Measurements from ENCODE around the gene MED26. TPM values are rescaled to one million over a fixed set of nuclear protein-coding genes. Genes with fewer than 3 reads are reported as not detected.
A peak's percentile ranks its signal among the peaks of the same experiment; 100 is the strongest.

Gene MED26
- total and polyA plus RNA-seq, 4 donors: 0.75 to 8.4 (median 5.3) TPM

DNA sequence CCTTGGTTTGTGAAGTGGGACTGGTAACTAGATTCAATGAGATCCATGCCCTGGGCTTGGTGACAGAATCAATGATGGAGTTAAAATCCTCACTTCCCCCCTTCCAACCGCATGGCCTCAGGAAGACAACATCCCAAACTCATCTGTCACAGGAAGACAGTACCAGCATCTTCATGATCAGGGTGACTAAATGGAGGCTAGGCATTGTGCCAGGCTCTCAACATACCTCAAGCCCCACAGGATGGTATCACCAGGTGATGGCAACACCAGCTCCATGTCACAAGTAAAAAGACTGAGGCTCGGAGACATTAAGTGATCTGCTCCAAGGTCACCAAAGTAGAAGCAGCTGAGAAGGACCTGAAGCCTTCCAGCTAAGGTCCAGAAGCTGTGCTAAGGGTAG, 14.2 kb downstream of the MED26 start:
- H3K4me1 ChIP-seq (ENCODE audit: control insufficient read depth in 1 of 2, insufficient read depth in 2 of 2, low read length in 2 of 2): no peaks in the 10 kb centered on the region
- no peaks in the 10 kb centered on the region for H3K9me3 ChIP-seq (ENCODE audit: control insufficient read depth, low read length)
- no peaks in the 10 kb centered on the region for H3K36me3 ChIP-seq (ENCODE audit: control insufficient read depth in 1 of 2, insufficient read depth in 2 of 2, low read length in 1 of 2)
- no peaks in the 10 kb centered on the region for H3K27me3 ChIP-seq (ENCODE audit: control insufficient read depth in 1 of 2, insufficient read depth in 2 of 2, low read length in 1 of 2)
- DNase-seq (no peak), ATAC-seq (ENCODE audit: low FRiP score) (no peak)
- WGBS, 2 donors: 86 to 92% methylated on average over 2 of the region's 2 CpGs
- no peak overlapping the region for H3K27ac ChIP-seq (ENCODE audit: low read depth in 1 of 2, low read length in 2 of 2)
- intact Hi-C loops (cut with DNase I): no loop called here
- no peak overlapping the region for H3K4me3 ChIP-seq (ENCODE audit: low read length in 2 of 2)

GRCh38 chr19:16612636-16613035, 15.4 kb downstream of the MED26 start:
- DNase-seq: no peak
- intact Hi-C loops (cut with DNase I): no loop called here
- Histone ChIP-seq H3K9me3 (ENCODE audit: control insufficient read depth, low read length) (no peaks in the 10 kb centered on the region), H3K27ac (ENCODE audit: low read depth in 1 of 2, low read length in 2 of 2) (no peak overlapping the region), H3K4me3 (ENCODE audit: low read length in 2 of 2) (no peak overlapping the region), H3K27me3 (ENCODE audit: control insufficient read depth in 1 of 2, insufficient read depth in 2 of 2, low read length in 1 of 2) (no peaks in the 10 kb centered on the region), H3K36me3 (ENCODE audit: control insufficient read depth in 1 of 2, insufficient read depth in 2 of 2, low read length in 1 of 2) (no peaks in the 10 kb centered on the region), H3K4me1 (ENCODE audit: control insufficient read depth in 1 of 2, insufficient read depth in 2 of 2, low read length in 2 of 2) (no peaks in the 10 kb centered on the region)
- no peak for ATAC-seq (ENCODE audit: low FRiP score)
- WGBS, 2 donors: 61 to 67% methylated on average over 3 of the region's 3 CpGs

- Histone ChIP-seq H3K27ac (ENCODE audit: low read depth in 1 of 2, low read length in 2 of 2) (no peak overlapping the region), H3K9me3 (ENCODE audit: control insufficient read depth, low read length) (no peaks in the 10 kb centered on the region), H3K36me3 (ENCODE audit: control insufficient read depth in 1 of 2, insufficient read depth in 2 of 2, low read length in 1 of 2) (no peaks in the 10 kb centered on the region), H3K4me3 (ENCODE audit: low read length in 2 of 2) (no peak overlapping the region), H3K4me1 (ENCODE audit: control insufficient read depth in 1 of 2, insufficient read depth in 2 of 2, low read length in 2 of 2) (no peaks in the 10 kb centered on the region), H3K27me3 (ENCODE audit: control insufficient read depth in 1 of 2, insufficient read depth in 2 of 2, low read length in 1 of 2) (no peaks in the 10 kb centered on the region)
- intact Hi-C loops (cut with DNase I): no loop called here
- no peak for DNase-seq
- WGBS, 2 donors: 92 to 94% methylated on average over 6 of the region's 6 CpGs
- no peak for ATAC-seq (ENCODE audit: low FRiP score)
These were observed 16.9 kb downstream of the MED26 start for GRCh38 chr19:16611121-16611520.

- Histone ChIP-seq H3K27me3 (ENCODE audit: control insufficient read depth in 1 of 2, insufficient read depth in 2 of 2, low read length in 1 of 2) (no peaks in the 10 kb centered on the region), H3K4me3 (ENCODE audit: low read length in 2 of 2) (no peak overlapping the region), H3K4me1 (ENCODE audit: control insufficient read depth in 1 of 2, insufficient read depth in 2 of 2, low read length in 2 of 2) (no peaks in the 10 kb centered on the region), H3K36me3 (ENCODE audit: control insufficient read depth in 1 of 2, insufficient read depth in 2 of 2, low read length in 1 of 2) (no peaks in the 10 kb centered on the region), H3K9me3 (ENCODE audit: control insufficient read depth, low read length) (no peaks in the 10 kb centered on the region), H3K27ac (ENCODE audit: low read depth in 1 of 2, low read length in 2 of 2) (no peak overlapping the region)
- DNase-seq: no peak
- intact Hi-C loops (cut with DNase I): no loop called here
- 71 to 81% methylated on average over 5 of the region's 5 CpGs for WGBS, 2 donors
- ATAC-seq (ENCODE audit: low FRiP score): no peak
These were observed 18.3 kb downstream of the MED26 start for GRCh38 chr19:16609511-16610200.

GRCh38 chr19:16608290-16608739, 19.7 kb downstream of the MED26 start:
- intact Hi-C loops (cut with DNase I): no loop called here
- Histone ChIP-seq H3K4me3 (ENCODE audit: low read length in 2 of 2) (no peak overlapping the region), H3K27ac (ENCODE audit: low read depth in 1 of 2, low read length in 2 of 2) (no peak overlapping the region), H3K36me3 (ENCODE audit: control insufficient read depth in 1 of 2, insufficient read depth in 2 of 2, low read length in 1 of 2) (no peaks in the 10 kb centered on the region), H3K9me3 (ENCODE audit: control insufficient read depth, low read length) (no peaks in the 10 kb centered on the region), H3K4me1 (ENCODE audit: control insufficient read depth in 1 of 2, insufficient read depth in 2 of 2, low read length in 2 of 2) (no peaks in the 10 kb centered on the region), H3K27me3 (ENCODE audit: control insufficient read depth in 1 of 2, insufficient read depth in 2 of 2, low read length in 1 of 2) (no peaks in the 10 kb centered on the region)
- DNase-seq: no peak
- WGBS, 2 donors: 81 to 87% methylated on average over 1 of the region's 1 CpG
- peak; percentile 68 for ATAC-seq (ENCODE audit: low FRiP score)

GRCh38 chr19:16607819-16608218, 20.2 kb downstream of the MED26 start:
- 81 to 87% methylated on average over 12 of the region's 12 CpGs for WGBS, 2 donors
- intact Hi-C loops (cut with DNase I): no loop called here
- Histone ChIP-seq H3K27me3 (ENCODE audit: control insufficient read depth in 1 of 2, insufficient read depth in 2 of 2, low read length in 1 of 2) (no peaks in the 10 kb centered on the region), H3K27ac (ENCODE audit: low read depth in 1 of 2, low read length in 2 of 2) (peak overlapping the region in 1 of 2 donors; percentile 26), H3K9me3 (ENCODE audit: control insufficient read depth, low read length) (no peaks in the 10 kb centered on the region), H3K36me3 (ENCODE audit: control insufficient read depth in 1 of 2, insufficient read depth in 2 of 2, low read length in 1 of 2) (no peaks in the 10 kb centered on the region), H3K4me1 (ENCODE audit: control insufficient read depth in 1 of 2, insufficient read depth in 2 of 2, low read length in 2 of 2) (no peaks in the 10 kb centered on the region), H3K4me3 (ENCODE audit: low read length in 2 of 2) (no peak overlapping the region)
- DNase-seq (no peak), ATAC-seq (ENCODE audit: low FRiP score) (no peak)

DNA sequence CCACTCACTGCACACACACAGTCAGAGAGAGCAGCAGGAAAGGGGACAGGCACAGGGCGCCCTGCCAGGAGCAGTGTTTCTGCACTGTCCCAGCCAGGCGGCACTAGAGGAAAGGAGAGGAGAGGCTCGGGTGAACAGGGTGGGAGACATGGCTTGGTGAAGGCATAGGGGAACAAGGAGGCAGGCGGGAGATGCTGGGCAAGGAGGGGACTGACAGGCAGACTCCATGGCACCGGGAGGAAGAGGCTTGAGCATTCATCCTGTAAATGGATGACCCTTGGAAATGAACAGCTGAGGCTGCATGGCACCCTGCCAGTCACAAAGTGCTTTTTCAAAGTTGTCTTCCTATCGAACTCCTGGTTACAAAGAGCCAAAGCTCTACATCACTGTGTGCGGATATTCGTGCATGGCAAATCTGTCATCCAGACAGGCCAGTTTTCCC, 22.4 kb downstream of the MED26 start:
- Histone ChIP-seq H3K36me3 (ENCODE audit: control insufficient read depth in 1 of 2, insufficient read depth in 2 of 2, low read length in 1 of 2) (no peaks in the 10 kb centered on the region), H3K27me3 (ENCODE audit: control insufficient read depth in 1 of 2, insufficient read depth in 2 of 2, low read length in 1 of 2) (no peaks in the 10 kb centered on the region), H3K9me3 (ENCODE audit: control insufficient read depth, low read length) (no peaks in the 10 kb centered on the region), H3K27ac (ENCODE audit: low read depth in 1 of 2, low read length in 2 of 2) (no peak overlapping the region), H3K4me1 (ENCODE audit: control insufficient read depth in 1 of 2, insufficient read depth in 2 of 2, low read length in 2 of 2) (no peaks in the 10 kb centered on the region), H3K4me3 (ENCODE audit: low read length in 2 of 2) (no peak overlapping the region)
- intact Hi-C loops (cut with DNase I): no loop called here
- ATAC-seq (ENCODE audit: low FRiP score): no peak
- DNase-seq: no peak
- 55 to 60% methylated on average over 8 of the region's 8 CpGs for WGBS, 2 donors

- intact Hi-C loops (cut with DNase I): no loop called here
- Histone ChIP-seq H3K27ac (ENCODE audit: low read depth in 1 of 2, low read length in 2 of 2) (no peak overlapping the region), H3K4me1 (ENCODE audit: control insufficient read depth in 1 of 2, insufficient read depth in 2 of 2, low read length in 2 of 2) (no peaks in the 10 kb centered on the region), H3K36me3 (ENCODE audit: control insufficient read depth in 1 of 2, insufficient read depth in 2 of 2, low read length in 1 of 2) (no peaks in the 10 kb centered on the region), H3K27me3 (ENCODE audit: control insufficient read depth in 1 of 2, insufficient read depth in 2 of 2, low read length in 1 of 2) (no peaks in the 10 kb centered on the region), H3K4me3 (ENCODE audit: low read length in 2 of 2) (no peak overlapping the region), H3K9me3 (ENCODE audit: control insufficient read depth, low read length) (no peaks in the 10 kb centered on the region)
- 92 to 95% methylated on average over 3 of the region's 3 CpGs for WGBS, 2 donors
- DNase-seq: no peak
- no peak for ATAC-seq (ENCODE audit: low FRiP score)
These were observed 22.9 kb downstream of the MED26 start for GRCh38 chr19:16605115-16605514.

DNA sequence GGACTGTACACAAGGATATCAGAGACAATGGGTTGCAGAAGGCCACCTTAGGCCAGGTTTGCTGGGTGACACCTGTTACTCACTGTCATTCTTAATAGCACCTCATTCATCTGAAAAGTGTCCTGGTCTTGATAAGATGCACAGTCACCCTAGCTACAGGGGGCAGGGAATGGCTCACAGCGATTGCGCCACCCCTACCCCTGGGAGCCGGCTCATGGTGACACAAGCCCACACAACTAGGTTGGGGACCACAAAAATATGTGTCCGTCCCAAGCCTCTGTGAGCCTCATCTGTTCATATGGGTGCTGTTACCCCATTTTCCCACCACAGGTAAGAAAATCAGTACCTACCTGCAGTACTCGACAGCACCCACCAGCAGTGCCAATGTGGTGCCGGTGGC, 23.4 kb downstream of the MED26 start:
- no peaks in the 10 kb centered on the region for H3K4me1 ChIP-seq (ENCODE audit: control insufficient read depth in 1 of 2, insufficient read depth in 2 of 2, low read length in 2 of 2)
- no peaks in the 10 kb centered on the region for H3K9me3 ChIP-seq (ENCODE audit: control insufficient read depth, low read length)
- no peak overlapping the region for H3K27ac ChIP-seq (ENCODE audit: low read depth in 1 of 2, low read length in 2 of 2)
- intact Hi-C loops (cut with DNase I): no loop called here
- no peaks in the 10 kb centered on the region for H3K36me3 ChIP-seq (ENCODE audit: control insufficient read depth in 1 of 2, insufficient read depth in 2 of 2, low read length in 1 of 2)
- DNase-seq: no peak
- no peak overlapping the region for H3K4me3 ChIP-seq (ENCODE audit: low read length in 2 of 2)
- ATAC-seq (ENCODE audit: low FRiP score): no peak
- H3K27me3 ChIP-seq (ENCODE audit: control insufficient read depth in 1 of 2, insufficient read depth in 2 of 2, low read length in 1 of 2): no peaks in the 10 kb centered on the region
- 89 to 93% methylated on average over 6 of the region's 6 CpGs for WGBS, 2 donors
